Adrenal gland (tissue), 5 donors: ENCODE results near the gene LRFN2.

Experiments
- POLR2A ChIP-seq, 2 donors: fragments of 450-650 bp; IDR thresholded peaks; one replicate each; pipeline ENCODE4 v1.6.1; 2017; ENCODE audit warnings: antibody characterized with exemption in 2 of 2, mild to moderate bottlenecking in 2 of 2, moderate library complexity in 1 of 2
- TF ChIP-seq, protein P1 (sequence below), 6 experiments: fragments of 450-650 bp in 4 of 6; fragments of 200-600 bp in 2 of 6; sonication (generic) in 1 of 6; IDR thresholded peaks; 1 replicate in 5 of 6; 2 replicates in 1 of 6; pipeline versions ENCODE4 v1.5.1 to v1.8.0; 2016 to 2021; ENCODE audit warnings: antibody characterized with exemption in 6 of 6, mild to moderate bottlenecking in 2 of 6, moderate library complexity in 1 of 6
- donor health status: DM: no; HTN: no; CAD: no.

GRCh38 chr6:40611434-40611833 lies 24.3 kb upstream of the LRFN2 start:
- no peak for TF ChIP-seq POLR2A (IDR thresholded peaks at IDR 0.05)
- TF ChIP-seq, protein P1, sequence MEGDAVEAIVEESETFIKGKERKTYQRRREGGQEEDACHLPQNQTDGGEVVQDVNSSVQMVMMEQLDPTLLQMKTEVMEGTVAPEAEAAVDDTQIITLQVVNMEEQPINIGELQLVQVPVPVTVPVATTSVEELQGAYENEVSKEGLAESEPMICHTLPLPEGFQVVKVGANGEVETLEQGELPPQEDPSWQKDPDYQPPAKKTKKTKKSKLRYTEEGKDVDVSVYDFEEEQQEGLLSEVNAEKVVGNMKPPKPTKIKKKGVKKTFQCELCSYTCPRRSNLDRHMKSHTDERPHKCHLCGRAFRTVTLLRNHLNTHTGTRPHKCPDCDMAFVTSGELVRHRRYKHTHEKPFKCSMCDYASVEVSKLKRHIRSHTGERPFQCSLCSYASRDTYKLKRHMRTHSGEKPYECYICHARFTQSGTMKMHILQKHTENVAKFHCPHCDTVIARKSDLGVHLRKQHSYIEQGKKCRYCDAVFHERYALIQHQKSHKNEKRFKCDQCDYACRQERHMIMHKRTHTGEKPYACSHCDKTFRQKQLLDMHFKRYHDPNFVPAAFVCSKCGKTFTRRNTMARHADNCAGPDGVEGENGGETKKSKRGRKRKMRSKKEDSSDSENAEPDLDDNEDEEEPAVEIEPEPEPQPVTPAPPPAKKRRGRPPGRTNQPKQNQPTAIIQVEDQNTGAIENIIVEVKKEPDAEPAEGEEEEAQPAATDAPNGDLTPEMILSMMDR (IDR thresholded peaks at IDR 0.05): no peak
